ENCODE results near the gene KCNK15. TPM values are rescaled to one million over a fixed set of nuclear protein-coding genes. Genes with fewer than 3 reads are reported as not detected.

Gene KCNK15
- total RNA-seq, 1 donor from 2014 or later, result 0.77 TPM

DNA sequence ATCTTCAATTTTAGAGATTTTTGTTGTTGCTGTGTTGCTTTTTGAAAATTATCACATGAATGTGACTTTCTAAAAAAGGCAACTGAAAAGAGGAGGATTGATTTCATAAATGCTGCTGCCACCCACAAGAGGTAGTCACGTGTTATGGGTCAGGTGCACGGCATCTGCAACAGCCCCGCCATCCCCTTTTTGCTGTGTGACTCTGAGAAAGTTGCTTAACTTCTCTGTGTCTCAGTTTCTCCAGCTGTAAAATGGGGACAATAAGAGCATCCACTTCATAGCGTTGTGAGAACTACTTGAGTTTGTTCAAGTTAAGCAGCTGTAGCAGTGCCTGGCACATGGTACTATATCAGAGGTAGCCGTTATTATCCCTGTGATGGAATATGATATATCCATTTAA is 19.8 kb upstream of the KCNK15 start:
- Mint-ChIP-seq H3K27ac (ENCODE audit: unreplicated experiment) (no peak overlapping the region), H3K4me1 (ENCODE audit: low read depth) (peaks cover 47% of the 10 kb centered on the region), H3K36me3 (ENCODE audit: low read depth) (no peaks in the 10 kb centered on the region), H3K4me3 (ENCODE audit: unreplicated experiment) (no peak overlapping the region), H3K9me3 (ENCODE audit: low read depth) (no peaks in the 10 kb centered on the region), H3K27me3 (ENCODE audit: low read depth) (no peaks in the 10 kb centered on the region)
- DNase-seq (ENCODE audit: low spot score), result peak; percentile 6
- TF ChIP-seq, protein P1, sequence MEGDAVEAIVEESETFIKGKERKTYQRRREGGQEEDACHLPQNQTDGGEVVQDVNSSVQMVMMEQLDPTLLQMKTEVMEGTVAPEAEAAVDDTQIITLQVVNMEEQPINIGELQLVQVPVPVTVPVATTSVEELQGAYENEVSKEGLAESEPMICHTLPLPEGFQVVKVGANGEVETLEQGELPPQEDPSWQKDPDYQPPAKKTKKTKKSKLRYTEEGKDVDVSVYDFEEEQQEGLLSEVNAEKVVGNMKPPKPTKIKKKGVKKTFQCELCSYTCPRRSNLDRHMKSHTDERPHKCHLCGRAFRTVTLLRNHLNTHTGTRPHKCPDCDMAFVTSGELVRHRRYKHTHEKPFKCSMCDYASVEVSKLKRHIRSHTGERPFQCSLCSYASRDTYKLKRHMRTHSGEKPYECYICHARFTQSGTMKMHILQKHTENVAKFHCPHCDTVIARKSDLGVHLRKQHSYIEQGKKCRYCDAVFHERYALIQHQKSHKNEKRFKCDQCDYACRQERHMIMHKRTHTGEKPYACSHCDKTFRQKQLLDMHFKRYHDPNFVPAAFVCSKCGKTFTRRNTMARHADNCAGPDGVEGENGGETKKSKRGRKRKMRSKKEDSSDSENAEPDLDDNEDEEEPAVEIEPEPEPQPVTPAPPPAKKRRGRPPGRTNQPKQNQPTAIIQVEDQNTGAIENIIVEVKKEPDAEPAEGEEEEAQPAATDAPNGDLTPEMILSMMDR (IDR thresholded peaks at IDR 0.05), result no peak

DNA sequence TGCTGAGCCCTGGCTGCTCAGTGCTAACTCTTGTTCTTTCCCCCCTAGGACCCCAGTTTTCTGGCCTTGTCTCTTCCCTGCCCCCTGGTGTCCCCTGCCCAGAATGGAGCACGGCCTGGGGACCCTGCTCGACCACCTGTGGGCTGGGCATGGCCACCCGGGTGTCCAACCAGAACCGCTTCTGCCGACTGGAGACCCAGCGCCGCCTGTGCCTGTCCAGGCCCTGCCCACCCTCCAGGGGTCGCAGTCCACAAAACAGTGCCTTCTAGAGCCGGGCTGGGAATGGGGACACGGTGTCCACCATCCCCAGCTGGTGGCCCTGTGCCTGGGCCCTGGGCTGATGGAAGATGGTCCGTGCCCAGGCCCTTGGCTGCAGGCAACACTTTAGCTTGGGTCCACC is 18.6 kb upstream of the KCNK15 start:
- H3K4me1 Mint-ChIP-seq (ENCODE audit: low read depth), result peaks cover 49% of the 10 kb centered on the region
- H3K4me3 Mint-ChIP-seq (ENCODE audit: unreplicated experiment), result no peak overlapping the region
- no peak for DNase-seq (ENCODE audit: low spot score)
- no peak overlapping the region for H3K27ac Mint-ChIP-seq (ENCODE audit: unreplicated experiment)
- TF ChIP-seq, protein P1 (IDR thresholded peaks at IDR 0.05), result no peak
- H3K36me3 Mint-ChIP-seq (ENCODE audit: low read depth), result no peaks in the 10 kb centered on the region
- no peaks in the 10 kb centered on the region for H3K27me3 Mint-ChIP-seq (ENCODE audit: low read depth)
- H3K9me3 Mint-ChIP-seq (ENCODE audit: low read depth), result no peaks in the 10 kb centered on the region

DNA sequence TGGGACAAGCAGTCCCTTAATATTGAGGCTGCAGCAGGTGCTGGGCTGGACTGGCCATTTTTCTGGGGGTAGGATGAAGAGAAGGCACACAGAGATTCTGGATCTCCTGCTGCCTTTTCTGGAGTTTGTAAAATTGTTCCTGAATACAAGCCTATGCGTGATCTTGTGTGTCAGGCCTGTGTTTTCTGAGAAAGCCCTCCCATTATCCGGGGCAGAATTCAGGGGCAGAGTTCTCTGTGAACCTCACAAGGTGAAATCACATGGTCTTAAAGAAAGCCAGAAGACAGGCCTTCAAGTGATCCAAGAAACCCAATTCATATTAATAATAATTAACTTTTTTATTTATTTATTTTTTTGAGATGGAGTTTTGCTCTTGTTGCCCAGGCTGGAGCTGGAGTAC is 18.0 kb upstream of the KCNK15 start:
- Mint-ChIP-seq H3K27me3 (ENCODE audit: low read depth) (no peaks in the 10 kb centered on the region), H3K9me3 (ENCODE audit: low read depth) (no peaks in the 10 kb centered on the region), H3K4me1 (ENCODE audit: low read depth) (peaks cover 53% of the 10 kb centered on the region), H3K4me3 (ENCODE audit: unreplicated experiment) (no peak overlapping the region), H3K27ac (ENCODE audit: unreplicated experiment) (no peak overlapping the region), H3K36me3 (ENCODE audit: low read depth) (no peaks in the 10 kb centered on the region)
- no peak for DNase-seq (ENCODE audit: low spot score)
- TF ChIP-seq, protein P1 (IDR thresholded peaks at IDR 0.05), result no peak

DNA sequence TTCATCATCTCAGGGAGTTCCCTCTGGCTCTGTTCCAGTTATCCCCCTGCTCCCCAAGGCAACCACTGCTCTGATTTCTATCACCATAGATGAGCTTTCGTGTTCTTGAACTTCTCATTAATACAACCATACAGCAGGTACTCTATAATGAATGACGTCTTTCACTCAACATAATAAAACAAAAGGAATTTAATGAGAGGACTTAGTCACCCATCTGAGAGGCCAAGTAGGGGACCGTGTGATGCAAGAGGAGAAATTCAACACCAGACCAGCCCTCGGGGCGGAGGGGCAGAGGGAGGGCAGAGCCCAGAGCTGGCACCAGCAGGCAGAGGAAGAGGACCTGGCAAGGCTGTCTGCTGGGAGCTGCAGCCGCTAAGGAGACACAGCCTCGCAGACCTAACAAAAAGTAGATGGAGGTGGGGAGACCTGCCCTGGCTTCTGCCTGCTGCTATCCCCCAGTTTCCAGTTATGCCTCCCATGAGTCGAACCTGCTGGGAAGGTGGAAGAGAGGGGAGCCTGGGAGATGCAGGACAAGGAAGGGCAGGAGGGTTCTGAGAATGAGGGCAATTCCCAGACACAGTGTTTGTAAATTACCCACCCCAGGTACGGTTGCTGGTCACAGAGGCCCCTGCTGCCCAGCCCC is 16.7 kb upstream of the KCNK15 start:
- no peak for DNase-seq (ENCODE audit: low spot score)
- peak overlapping the region; percentile 20 for H3K4me3 Mint-ChIP-seq (ENCODE audit: unreplicated experiment)
- no peaks in the 10 kb centered on the region for H3K27me3 Mint-ChIP-seq (ENCODE audit: low read depth)
- peaks cover 60% of the 10 kb centered on the region for H3K4me1 Mint-ChIP-seq (ENCODE audit: low read depth)
- TF ChIP-seq, protein P1 (IDR thresholded peaks at IDR 0.05), result no peak
- H3K9me3 Mint-ChIP-seq (ENCODE audit: low read depth), result no peaks in the 10 kb centered on the region
- peak overlapping the region; percentile 86 for H3K27ac Mint-ChIP-seq (ENCODE audit: unreplicated experiment)
- H3K36me3 Mint-ChIP-seq (ENCODE audit: low read depth), result no peaks in the 10 kb centered on the region

DNA sequence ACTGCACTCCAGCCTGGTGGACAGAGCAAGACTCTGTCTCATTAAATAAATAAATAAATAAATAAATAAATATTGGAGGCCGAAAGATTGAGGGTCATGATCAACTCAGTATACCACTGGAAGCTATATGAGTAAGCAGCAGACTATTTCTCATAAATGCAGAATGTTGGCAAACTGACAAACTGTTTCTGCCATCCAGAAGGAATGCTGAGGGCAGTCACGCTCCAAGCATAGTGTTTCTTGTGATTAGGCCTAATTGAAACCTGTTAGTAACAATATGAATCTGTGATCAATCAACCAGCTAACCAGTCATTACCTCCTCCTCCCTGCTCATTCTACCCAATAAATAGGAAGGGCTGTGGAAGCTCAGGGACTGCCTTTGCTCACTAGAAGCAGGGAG is 15.2 kb upstream of the KCNK15 start:
- peak overlapping the region; percentile 85 for H3K27ac Mint-ChIP-seq (ENCODE audit: unreplicated experiment)
- H3K4me3 Mint-ChIP-seq (ENCODE audit: unreplicated experiment), result no peak overlapping the region
- no peaks in the 10 kb centered on the region for H3K36me3 Mint-ChIP-seq (ENCODE audit: low read depth)
- no peaks in the 10 kb centered on the region for H3K27me3 Mint-ChIP-seq (ENCODE audit: low read depth)
- no peak for DNase-seq (ENCODE audit: low spot score)
- no peaks in the 10 kb centered on the region for H3K9me3 Mint-ChIP-seq (ENCODE audit: low read depth)
- peaks cover 75% of the 10 kb centered on the region for H3K4me1 Mint-ChIP-seq (ENCODE audit: low read depth)
- TF ChIP-seq, protein P1 (IDR thresholded peaks at IDR 0.05), result no peak

All from chondrocyte (in vitro differentiated cells).